Measurements from ENCODE around the gene MYO5B. TPM values are rescaled to one million over a fixed set of nuclear protein-coding genes. Genes with fewer than 3 reads are reported as not detected.

The MYO5B gene
- total RNA-seq, 1 experiment from 2014 or later = 32.1 TPM

- H3K27ac ChIP-seq (ENCODE audit: low read depth, low read length) = no peak overlapping the region
- H3K4me2 ChIP-seq (ENCODE audit: low read length) = no peak overlapping the region
- H3K9ac ChIP-seq (ENCODE audit: low read length) = no peak overlapping the region
- H3K9me3 ChIP-seq (ENCODE audit: control insufficient read depth in 1 of 2, insufficient read depth in 1 of 2, low read depth in 1 of 2, low read length in 2 of 2) = no peaks in the 10 kb centered on the region
- RAD21 ChIA-PET (ENCODE audit: low non-redundant PET in 1 of 2, low total read pairs in 2 of 2, uncharacterized antibody in 2 of 2, unreplicated experiment in 2 of 2) = no interaction called here
- no peaks in the 10 kb centered on the region for H3K36me3 ChIP-seq (ENCODE audit: control insufficient read depth in 1 of 2, insufficient read depth in 2 of 2, low read length in 2 of 2)
- POLR2A ChIA-PET = no interaction called here
- H3K27me3 ChIP-seq (ENCODE audit: insufficient read depth, low read length) = no peaks in the 10 kb centered on the region
- no peak overlapping the region for H3K4me3 ChIP-seq (replicated peaks in 1 of 2; ENCODE audit: low read depth in 1 of 2, low read length in 2 of 2)
- DNase-seq (ENCODE audit: low read depth, low spot score) (no peak), ATAC-seq (no peak)
- no peak overlapping the region for H2AFZ ChIP-seq (ENCODE audit: low read depth, low read length, poor library complexity, severe bottlenecking)
- intact Hi-C loops (cut with micrococcal nuclease) = loop anchor here (5.0 kb wide), 1 partner anchor 91 kb away; no protein-coding TSS in a partner anchor
- H3K4me1 ChIP-seq (ENCODE audit: control insufficient read depth in 1 of 2, insufficient read depth in 2 of 2, low read length in 2 of 2) = no peaks in the 10 kb centered on the region
- peak; percentile 48 for TF ChIP-seq RAD21 (IDR thresholded peaks at IDR 0.05; ENCODE audit: low read depth)
- peak; percentile 23 to 34 (median 32); a peak in 3 of 6 replicates for TF ChIP-seq CTCF (IDR thresholded peaks at IDR 0.05 in 2 of 3, conservative IDR thresholded peaks at IDR 0.05 in 1 of 3; ENCODE audit: borderline replicate concordance in 1 of 3, insufficient read depth in 1 of 3, low read depth in 2 of 3, low read length in 2 of 3)
- no peak for TF ChIP-seq JUND (IDR thresholded peaks at IDR 0.05)
- H4K20me1 ChIP-seq (ENCODE audit: insufficient read depth) = no peaks in the 10 kb centered on the region
- BruUV-seq (replicated peaks) = no TSS peak
- H3K9me2 ChIP-seq (ENCODE audit: insufficient read depth) = no peaks in the 10 kb centered on the region
- no peaks in the 10 kb centered on the region for H3K79me2 ChIP-seq (ENCODE audit: insufficient read depth, low read length)
- CTCF ChIA-PET = no interaction called here
These were observed 83.5 kb downstream of the MYO5B start for GRCh38 chr18:50111398-50111797.

- CTCF ChIA-PET = no interaction called here
- H3K9me2 ChIP-seq (ENCODE audit: insufficient read depth) = no peaks in the 10 kb centered on the region
- H3K27me3 ChIP-seq (ENCODE audit: insufficient read depth, low read length) = no peaks in the 10 kb centered on the region
- no peak for TF ChIP-seq EZH2 (IDR thresholded peaks at IDR 0.05)
- TF ChIP-seq, protein P1, sequence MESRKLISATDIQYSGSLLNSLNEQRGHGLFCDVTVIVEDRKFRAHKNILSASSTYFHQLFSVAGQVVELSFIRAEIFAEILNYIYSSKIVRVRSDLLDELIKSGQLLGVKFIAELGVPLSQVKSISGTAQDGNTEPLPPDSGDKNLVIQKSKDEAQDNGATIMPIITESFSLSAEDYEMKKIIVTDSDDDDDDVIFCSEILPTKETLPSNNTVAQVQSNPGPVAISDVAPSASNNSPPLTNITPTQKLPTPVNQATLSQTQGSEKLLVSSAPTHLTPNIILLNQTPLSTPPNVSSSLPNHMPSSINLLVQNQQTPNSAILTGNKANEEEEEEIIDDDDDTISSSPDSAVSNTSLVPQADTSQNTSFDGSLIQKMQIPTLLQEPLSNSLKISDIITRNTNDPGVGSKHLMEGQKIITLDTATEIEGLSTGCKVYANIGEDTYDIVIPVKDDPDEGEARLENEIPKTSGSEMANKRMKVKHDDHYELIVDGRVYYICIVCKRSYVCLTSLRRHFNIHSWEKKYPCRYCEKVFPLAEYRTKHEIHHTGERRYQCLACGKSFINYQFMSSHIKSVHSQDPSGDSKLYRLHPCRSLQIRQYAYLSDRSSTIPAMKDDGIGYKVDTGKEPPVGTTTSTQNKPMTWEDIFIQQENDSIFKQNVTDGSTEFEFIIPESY (IDR thresholded peaks at IDR 0.05; ENCODE audit: extremely low read depth, insufficient replicate concordance, low read length) = no peak
- POLR2A ChIA-PET = no interaction called here
- H3K4me1 ChIP-seq (ENCODE audit: control insufficient read depth in 1 of 2, insufficient read depth in 2 of 2, low read length in 2 of 2) = no peaks in the 10 kb centered on the region
- H3K4me2 ChIP-seq (ENCODE audit: low read length) = no peak overlapping the region
- H4K20me1 ChIP-seq (ENCODE audit: insufficient read depth) = no peaks in the 10 kb centered on the region
- RAD21 ChIA-PET (ENCODE audit: low non-redundant PET in 1 of 2, low total read pairs in 2 of 2, uncharacterized antibody in 2 of 2, unreplicated experiment in 2 of 2) = no interaction called here
- no peaks in the 10 kb centered on the region for H3K36me3 ChIP-seq (ENCODE audit: control insufficient read depth in 1 of 2, insufficient read depth in 2 of 2, low read length in 2 of 2)
- no peak overlapping the region for H3K9ac ChIP-seq (ENCODE audit: low read length)
- no peak overlapping the region for H3K4me3 ChIP-seq (replicated peaks in 1 of 2; ENCODE audit: low read depth in 1 of 2, low read length in 2 of 2)
- intact Hi-C loops (cut with micrococcal nuclease) = no loop called here
- ATAC-seq (no peak), DNase-seq (ENCODE audit: low read depth, low spot score) (no peak)
- no TSS peak for BruUV-seq (replicated peaks)
- no peaks in the 10 kb centered on the region for H3K79me2 ChIP-seq (ENCODE audit: insufficient read depth, low read length)
- H3K9me3 ChIP-seq (ENCODE audit: control insufficient read depth in 1 of 2, insufficient read depth in 1 of 2, low read depth in 1 of 2, low read length in 2 of 2) = no peaks in the 10 kb centered on the region
- H3K27ac ChIP-seq (ENCODE audit: low read depth, low read length) = no peak overlapping the region
- no peak overlapping the region for H2AFZ ChIP-seq (ENCODE audit: low read depth, low read length, poor library complexity, severe bottlenecking)
These were observed 87.4 kb downstream of the MYO5B start for GRCh38 chr18:50107468-50107977.
